ENCODE measurements around the gene ILKAP. TPM values are rescaled to one million over a fixed set of nuclear protein-coding genes. Genes with fewer than 3 reads are reported as not detected.
A peak's percentile ranks its signal among the peaks of the same experiment; 100 is the strongest.

The ILKAP gene
- total RNA-seq, 1 experiment from 2014 or later: 41.5 TPM

GRCh38 chr2:238158018-238158508, 45.4 kb downstream of the ILKAP start:
- Histone ChIP-seq H4K8ac (replicated peaks; ENCODE audit: insufficient read length, low read depth, low read length) (no peak overlapping the region), H3K79me1 (ENCODE audit: insufficient read depth, low read depth, low read length, poor library complexity, severe bottlenecking) (no peaks in the 10 kb centered on the region), H3K14ac (ENCODE audit: insufficient read depth, low read length) (no peak overlapping the region), H4K5ac (ENCODE audit: insufficient read length, low read depth, low read length) (no peak overlapping the region), H3K56ac (ENCODE audit: insufficient read length, low read depth, low read length) (no peak overlapping the region), H3K18ac (ENCODE audit: insufficient read length, low read depth, low read length) (no peak overlapping the region), H3T11ph (ENCODE audit: low read length) (no peak overlapping the region), H2AK5ac (ENCODE audit: insufficient read length, low read length) (no peak overlapping the region), H2BK5ac (ENCODE audit: insufficient read length, low read length) (no peak overlapping the region), H3K79me2 (ENCODE audit: insufficient read depth, low read length) (no peaks in the 10 kb centered on the region), H2BK12ac (ENCODE audit: insufficient read length, low read depth, low read length) (no peak overlapping the region), H4K91ac (ENCODE audit: insufficient read length, low read depth, low read length) (no peak overlapping the region), H2BK15ac (ENCODE audit: low read depth, low read length) (no peak overlapping the region), H3K23me2 (ENCODE audit: insufficient read length, low read depth, low read length, poor library complexity, severe bottlenecking) (peaks cover 10% of the 10 kb centered on the region), H3K4me2 (ENCODE audit: insufficient read depth, insufficient read length, low read length) (peak overlapping the region; percentile 49), H3K27me3 (ENCODE audit: insufficient read depth, low read length) (peaks cover 9% of the 10 kb centered on the region; the same call in 1 of the 2 replicates), H3K9ac (ENCODE audit: extremely low read depth, insufficient read length, low read length) (no peak overlapping the region), H3K27ac (ENCODE audit: insufficient read length, low read depth, low read length) (no peak overlapping the region), H3K4ac (ENCODE audit: low read depth, low read length) (no peak overlapping the region), H4K20me1 (ENCODE audit: control insufficient read depth, insufficient read depth, insufficient read length) (no peaks in the 10 kb centered on the region), H3K9me3 (ENCODE audit: control insufficient read depth, low read depth, low read length) (no peaks in the 10 kb centered on the region), H3K23ac (ENCODE audit: insufficient read length, low read depth, low read length) (no peak overlapping the region), H2BK20ac (ENCODE audit: low read depth, low read length, poor library complexity, severe bottlenecking) (no peak overlapping the region), H2BK120ac (ENCODE audit: low read depth, low read length, poor library complexity, severe bottlenecking) (no peak overlapping the region), H2AFZ (ENCODE audit: low read length) (no peak overlapping the region), H3K4me1 (ENCODE audit: insufficient read depth, low read length) (no peaks in the 10 kb centered on the region)
- Mint-ChIP-seq H3K9me3 (no peaks in the 10 kb centered on the region), H3K27me3 (ENCODE audit: low read depth) (peaks cover 41% of the 10 kb centered on the region), H3K36me3 (ENCODE audit: insufficient read depth in 1 of 3, low read depth in 3 of 3) (no peaks in the 10 kb centered on the region; a peak in 2 of 7 replicates), H3K27ac (no peak overlapping the region), H3K4me3 (peak overlapping the region; percentile 53 to 77), H3K4me1 (peaks cover 12 to 18% of the 10 kb centered on the region in 2 experiments)
- no peak for TF ChIP-seq CTCF (conservative IDR thresholded peaks at IDR 0.05)
- no peak for DNase-seq
- WGBS (ENCODE audit: extremely low coverage, insufficient read length, low lambda C conversion rate): no CpG with 5 or more reads among the region's 21 CpGs

Measured in H9 (cell line).